ENCODE measurements around the gene ZP4.

- TF ChIP-seq CTCF (IDR thresholded peaks at IDR 0.05) (no peak), POLR2A (IDR thresholded peaks at IDR 0.05) (no peak)
Observed at GRCh38 chr1:237884237-237884636, 6.5 kb downstream of the ZP4 start.
